ENCODE measurements around the gene SOCS3.

DNA sequence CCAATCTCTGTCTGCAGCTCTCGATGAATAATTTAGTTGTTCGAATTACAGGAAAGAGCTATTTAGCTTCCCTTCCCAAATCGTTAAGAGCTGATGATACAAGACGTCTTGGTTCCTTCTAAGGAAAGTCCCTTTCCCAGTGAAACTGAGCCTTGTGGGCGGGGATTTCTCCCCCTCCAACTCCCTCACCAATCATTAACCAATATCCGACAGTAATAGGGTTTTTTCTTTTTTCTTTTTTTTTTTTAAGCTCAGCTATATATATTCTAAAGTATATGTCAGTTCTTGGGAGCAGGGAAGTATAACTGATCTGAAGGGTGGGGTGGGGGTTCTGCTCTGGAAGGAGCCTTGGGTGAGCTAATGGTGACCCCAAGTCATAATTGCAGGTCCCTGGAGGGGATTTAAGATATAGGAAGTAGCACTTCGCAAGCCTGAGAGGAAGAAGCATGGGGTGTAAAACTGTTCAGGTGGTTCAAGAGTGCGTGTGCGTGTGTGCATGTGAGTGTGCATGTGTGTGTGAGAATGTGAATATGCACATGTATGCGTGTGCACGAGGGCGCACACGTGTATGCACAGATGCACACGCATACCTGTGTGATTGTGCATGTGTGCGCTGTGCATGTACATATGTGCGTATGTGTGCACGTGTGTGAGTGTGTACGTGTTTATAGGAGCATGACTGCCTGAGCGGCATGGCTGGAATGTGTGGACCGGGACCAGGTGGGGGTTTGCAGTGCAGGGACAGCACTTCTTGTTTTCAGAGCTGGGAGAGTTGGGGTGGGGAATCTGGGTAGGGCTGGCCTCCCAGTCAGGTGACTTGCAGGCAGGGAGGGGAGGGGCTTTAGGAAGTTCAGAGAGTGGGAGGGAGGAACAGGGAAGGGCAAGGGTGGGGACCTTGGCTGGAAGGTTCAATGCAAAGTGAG is 42.7 kb downstream of the SOCS3 start:
- no peak for TF ChIP-seq RAD21 (conservative IDR thresholded peaks at IDR 0.05 in 1 of 2, IDR thresholded peaks at IDR 0.05 in 1 of 2)
- no peak for TF ChIP-seq JUN (IDR thresholded peaks at IDR 0.05)
- TF ChIP-seq, protein P1, sequence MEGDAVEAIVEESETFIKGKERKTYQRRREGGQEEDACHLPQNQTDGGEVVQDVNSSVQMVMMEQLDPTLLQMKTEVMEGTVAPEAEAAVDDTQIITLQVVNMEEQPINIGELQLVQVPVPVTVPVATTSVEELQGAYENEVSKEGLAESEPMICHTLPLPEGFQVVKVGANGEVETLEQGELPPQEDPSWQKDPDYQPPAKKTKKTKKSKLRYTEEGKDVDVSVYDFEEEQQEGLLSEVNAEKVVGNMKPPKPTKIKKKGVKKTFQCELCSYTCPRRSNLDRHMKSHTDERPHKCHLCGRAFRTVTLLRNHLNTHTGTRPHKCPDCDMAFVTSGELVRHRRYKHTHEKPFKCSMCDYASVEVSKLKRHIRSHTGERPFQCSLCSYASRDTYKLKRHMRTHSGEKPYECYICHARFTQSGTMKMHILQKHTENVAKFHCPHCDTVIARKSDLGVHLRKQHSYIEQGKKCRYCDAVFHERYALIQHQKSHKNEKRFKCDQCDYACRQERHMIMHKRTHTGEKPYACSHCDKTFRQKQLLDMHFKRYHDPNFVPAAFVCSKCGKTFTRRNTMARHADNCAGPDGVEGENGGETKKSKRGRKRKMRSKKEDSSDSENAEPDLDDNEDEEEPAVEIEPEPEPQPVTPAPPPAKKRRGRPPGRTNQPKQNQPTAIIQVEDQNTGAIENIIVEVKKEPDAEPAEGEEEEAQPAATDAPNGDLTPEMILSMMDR (IDR thresholded peaks at IDR 0.05): no peak
- no peak for TF ChIP-seq SMC3 (IDR thresholded peaks at IDR 0.05)
- no peak for TF ChIP-seq FOSL2 (IDR thresholded peaks at IDR 0.05)
- no peak for TF ChIP-seq FOSL2 (CRISPR knock-in tag; IDR thresholded peaks at IDR 0.05)
- peak; percentile 81 for TF ChIP-seq KDM1A (IDR thresholded peaks at IDR 0.05; ENCODE audit: low read depth)
- no peak for TF ChIP-seq CBX8 (IDR thresholded peaks at IDR 0.05)
- TF ChIP-seq CHD2 (IDR thresholded peaks at IDR 0.05; ENCODE audit: low read length, partially characterized antibody): no peak
- no peak for TF ChIP-seq PBX3 (IDR thresholded peaks at IDR 0.05)
- no peak for TF ChIP-seq SREBF2 (IDR thresholded peaks at IDR 0.05)

All from A549 (cell line).